GM12892 (cell line): ENCODE measurements around the gene CCDC158.
"Not testable (repeated sequence)": the region's sequence is repeated elsewhere in the genome, so short reads cannot be mapped to it uniquely, and the experiment has no call there.

Source experiments
- DNase-seq: peaks from one replicate; pipeline ENCODE4 v3.0.0; 2011; ENCODE audit not compliant: insufficient read length
- FAIRE-seq: peaks from 2 replicates; lab custom pipeline; 2011; peaks lifted over from hg19 to GRCh38; lab: Jason Lieb, UNC
- POLR2A ChIP-seq: IDR thresholded peaks from 2 replicates; pipeline ENCODE4 v1.6.1; 2011; ENCODE audit warnings: low read depth, low read length, control low read depth
- POLR2AphosphoS5 ChIP-seq: IDR thresholded peaks from 2 replicates; pipeline ENCODE4 v1.6.1; 2011; ENCODE audit warnings: low read depth, low read length, control low read depth
- TAF1 ChIP-seq: IDR thresholded peaks from 2 replicates; pipeline ENCODE4 v1.6.1; 2011; ENCODE audit warnings: low read depth, mild to moderate bottlenecking, control low read depth, low read length, borderline replicate concordance

Gene CCDC158

GRCh38 chr4:76380561-76380960 is 40.4 kb downstream of the CCDC158 start:
- FAIRE-seq (no peak), DNase-seq (no peak)
- no peak for TF ChIP-seq POLR2A
- no peak for TF ChIP-seq TAF1
- no peak for TF ChIP-seq POLR2AphosphoS5

GRCh38 chr4:76377911-76378310 is 43.0 kb downstream of the CCDC158 start:
- no peak for DNase-seq
- TF ChIP-seq POLR2AphosphoS5 (no peak), POLR2A (no peak), TAF1 (no peak)
- peak; percentile 74 for FAIRE-seq

- DNase-seq: no peak
- no peak for TF ChIP-seq TAF1
- no peak for TF ChIP-seq POLR2A
- no peak for TF ChIP-seq POLR2AphosphoS5
- FAIRE-seq: peak; percentile 63
Measured at GRCh38 chr4:76377481-76377901, 43.5 kb downstream of the CCDC158 start.

DNA sequence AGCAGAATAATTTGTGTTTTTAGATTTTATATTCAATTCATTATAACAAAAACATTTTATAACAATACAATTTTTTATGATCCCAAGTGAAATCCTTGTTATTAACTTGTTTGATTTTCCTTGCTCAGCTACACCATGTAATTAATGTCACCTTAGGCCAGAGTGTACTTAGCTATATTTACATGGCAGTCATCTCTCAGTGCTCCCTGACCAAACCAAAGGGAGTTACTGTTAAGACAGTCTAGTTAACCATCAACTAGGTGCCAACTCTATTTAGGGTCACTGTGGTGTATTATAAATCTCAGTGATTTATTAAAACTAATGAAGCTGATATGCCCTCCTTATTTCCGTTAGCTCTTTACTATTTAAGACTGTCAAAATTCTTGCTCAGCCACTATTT is 44.4 kb downstream of the CCDC158 start:
- no peak for DNase-seq
- TF ChIP-seq POLR2AphosphoS5 (no peak), TAF1 (no peak), POLR2A (no peak)
- FAIRE-seq: no peak

DNA sequence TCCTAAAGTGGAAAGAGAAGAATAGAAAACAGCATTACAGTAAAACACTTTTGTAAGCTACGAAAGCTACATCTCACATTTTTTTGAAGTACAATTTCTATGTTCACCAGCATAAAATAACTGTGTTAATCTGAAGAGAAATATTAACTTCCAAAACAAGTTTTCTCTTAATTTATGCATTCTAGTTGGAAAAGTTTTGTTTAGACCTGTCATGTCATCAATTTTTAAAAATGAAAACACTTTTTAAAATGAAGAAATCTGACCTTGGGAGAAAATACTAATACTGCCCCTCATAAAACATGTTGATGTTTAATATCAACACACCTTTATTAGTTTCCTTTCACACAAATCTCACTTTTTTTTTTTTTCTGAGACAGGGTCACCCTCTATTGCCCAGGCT is 45.2 kb downstream of the CCDC158 start:
- FAIRE-seq: no peak
- TF ChIP-seq POLR2A (no peak), POLR2AphosphoS5 (no peak), TAF1 (no peak)
- no peak for DNase-seq

DNA sequence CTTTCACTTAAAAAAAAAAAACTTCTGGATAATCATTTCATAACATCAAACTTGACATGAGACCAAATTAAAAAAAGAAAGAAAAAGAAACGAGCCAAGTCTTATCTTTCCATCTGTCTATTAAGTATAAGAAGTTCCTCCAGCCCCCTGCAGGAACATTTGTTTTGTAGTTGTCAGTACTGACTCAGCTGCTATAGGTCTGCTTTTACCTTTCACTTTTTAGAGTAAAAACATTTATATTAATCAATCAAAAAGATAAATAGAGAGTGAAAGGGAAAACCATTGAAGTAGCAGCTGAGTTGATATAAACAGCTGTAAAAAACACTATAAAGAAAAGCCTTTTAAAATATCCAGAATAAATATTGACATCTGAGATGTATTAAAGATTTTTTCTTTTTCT is 46.1 kb downstream of the CCDC158 start:
- no peak for TF ChIP-seq POLR2AphosphoS5
- no peak for TF ChIP-seq POLR2A
- no peak for TF ChIP-seq TAF1
- no peak for DNase-seq
- no peak for FAIRE-seq

DNA sequence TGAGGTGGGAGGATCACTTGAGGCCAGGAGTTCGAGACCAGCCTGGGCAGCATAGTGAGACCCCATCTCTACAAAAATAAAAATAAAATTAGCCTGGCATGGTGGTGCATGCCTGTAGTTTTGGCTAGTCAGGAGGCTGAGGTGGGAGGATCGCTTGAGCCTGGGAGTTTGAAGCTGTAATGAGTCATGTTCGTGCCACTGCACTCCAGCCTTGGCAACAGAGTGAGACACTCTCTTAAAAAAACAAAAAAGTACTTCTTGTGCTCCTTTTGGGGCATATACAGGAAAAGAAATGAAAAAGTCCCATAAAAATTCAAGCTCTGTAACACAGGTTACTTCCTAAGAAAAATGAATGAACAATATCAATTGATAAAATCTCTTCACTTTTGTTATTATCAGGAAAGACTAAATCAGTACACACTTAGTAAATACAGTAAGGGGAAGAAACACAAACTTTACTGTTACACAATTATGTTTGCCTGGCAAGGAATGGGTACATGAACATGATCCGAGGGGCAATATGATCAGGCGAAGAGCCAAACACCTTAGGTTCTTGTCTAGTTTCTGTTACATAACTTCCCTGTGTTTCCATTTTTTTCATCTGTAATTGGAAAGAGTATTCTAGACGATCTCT is 46.9 kb downstream of the CCDC158 start:
- FAIRE-seq (no peak), DNase-seq (no peak)
- TF ChIP-seq POLR2AphosphoS5 (no peak), TAF1 (no peak), POLR2A (no peak)

- DNase-seq (no peak), FAIRE-seq (no peak)
- TF ChIP-seq POLR2AphosphoS5 (no peak), POLR2A (no peak), TAF1 (no peak)
Measured at GRCh38 chr4:76366737-76367136, 54.2 kb downstream of the CCDC158 start.

- TF ChIP-seq TAF1 (no peak), POLR2A (no peak), POLR2AphosphoS5 (no peak)
- FAIRE-seq (no peak), DNase-seq (no peak)
Measured at GRCh38 chr4:76365636-76366035, 55.3 kb downstream of the CCDC158 start.

- no peak for DNase-seq
- TF ChIP-seq POLR2A: no peak
- TF ChIP-seq TAF1: no peak
- no peak for TF ChIP-seq POLR2AphosphoS5
- FAIRE-seq: no peak
Measured at GRCh38 chr4:76364763-76365162, 56.2 kb downstream of the CCDC158 start.

DNA sequence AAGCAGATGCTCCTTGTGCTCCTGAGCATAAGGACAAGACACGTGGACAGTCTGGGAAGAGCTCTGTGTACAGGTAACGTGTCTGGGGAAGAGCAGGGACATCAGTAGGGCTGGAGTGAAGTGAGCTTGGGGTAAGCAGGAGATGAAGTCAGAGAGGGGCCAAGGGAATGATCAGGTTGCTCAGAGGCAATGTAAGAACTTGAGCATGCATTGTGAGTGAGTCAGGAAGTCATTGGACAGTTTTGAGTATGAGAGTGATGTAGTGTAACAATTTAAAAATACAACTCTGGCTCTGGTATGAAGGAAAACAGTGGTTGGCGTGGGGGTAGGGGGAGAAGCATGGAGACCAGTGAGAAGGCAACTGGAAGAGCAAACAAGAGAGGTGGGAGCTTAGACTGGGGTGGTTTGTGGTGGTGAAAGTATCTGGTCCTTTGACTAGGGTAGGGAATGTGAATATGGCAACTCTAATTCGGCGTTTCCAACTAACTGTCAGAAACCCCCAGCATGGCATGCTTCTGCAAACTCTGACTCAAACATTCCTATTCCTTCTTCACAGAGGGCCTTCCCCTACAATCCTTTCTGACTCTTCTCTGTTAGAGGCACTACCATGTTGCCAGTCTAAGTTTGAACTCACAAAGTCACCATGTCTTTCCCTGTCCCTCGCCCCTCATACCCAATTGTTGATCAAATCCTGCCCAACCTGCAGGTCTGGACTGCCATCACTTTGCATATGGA is 57.2 kb downstream of the CCDC158 start:
- FAIRE-seq (no peak), DNase-seq (no peak)
- TF ChIP-seq POLR2AphosphoS5 (no peak), POLR2A (no peak), TAF1 (no peak)

- FAIRE-seq (no peak), DNase-seq (no peak)
- TF ChIP-seq POLR2AphosphoS5 (no peak), POLR2A (no peak), TAF1 (no peak)
Measured at GRCh38 chr4:76361689-76362412, 59.1 kb downstream of the CCDC158 start.

DNA sequence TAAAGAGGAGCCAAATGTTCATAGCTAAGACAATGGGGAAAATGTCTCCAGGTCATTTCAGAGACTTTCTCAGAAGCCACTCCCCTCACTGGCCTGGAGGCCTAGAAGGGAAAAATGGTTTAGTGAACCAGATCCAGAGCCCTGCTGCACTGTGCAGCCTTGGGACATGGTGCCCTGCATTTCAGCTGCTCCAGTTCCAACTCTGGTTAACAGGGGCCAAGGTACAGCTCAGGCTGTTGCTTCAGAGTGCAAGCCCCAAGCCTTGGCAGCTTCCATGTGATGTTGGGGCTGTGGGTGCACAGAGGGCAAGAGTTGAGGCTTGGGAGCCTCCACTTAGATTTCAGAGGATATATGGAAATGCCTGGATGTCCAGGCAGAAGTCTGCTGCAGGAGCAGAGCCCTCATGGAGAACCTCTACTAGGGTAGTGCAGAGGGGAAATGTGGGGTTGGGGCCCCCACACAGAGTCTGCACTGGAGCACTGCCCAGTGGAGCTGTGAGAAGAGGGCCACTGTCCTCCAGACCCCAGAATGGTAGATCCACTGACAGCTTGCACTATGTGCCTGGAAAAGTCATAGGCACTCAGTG is 61.0 kb downstream of the CCDC158 start:
- FAIRE-seq, DNase-seq: not testable (repeated sequence)
